ENCODE results near the gene ZNF48.
A peak's percentile ranks its signal among the peaks of the same experiment; 100 is the strongest.

The ZNF48 gene

DNA sequence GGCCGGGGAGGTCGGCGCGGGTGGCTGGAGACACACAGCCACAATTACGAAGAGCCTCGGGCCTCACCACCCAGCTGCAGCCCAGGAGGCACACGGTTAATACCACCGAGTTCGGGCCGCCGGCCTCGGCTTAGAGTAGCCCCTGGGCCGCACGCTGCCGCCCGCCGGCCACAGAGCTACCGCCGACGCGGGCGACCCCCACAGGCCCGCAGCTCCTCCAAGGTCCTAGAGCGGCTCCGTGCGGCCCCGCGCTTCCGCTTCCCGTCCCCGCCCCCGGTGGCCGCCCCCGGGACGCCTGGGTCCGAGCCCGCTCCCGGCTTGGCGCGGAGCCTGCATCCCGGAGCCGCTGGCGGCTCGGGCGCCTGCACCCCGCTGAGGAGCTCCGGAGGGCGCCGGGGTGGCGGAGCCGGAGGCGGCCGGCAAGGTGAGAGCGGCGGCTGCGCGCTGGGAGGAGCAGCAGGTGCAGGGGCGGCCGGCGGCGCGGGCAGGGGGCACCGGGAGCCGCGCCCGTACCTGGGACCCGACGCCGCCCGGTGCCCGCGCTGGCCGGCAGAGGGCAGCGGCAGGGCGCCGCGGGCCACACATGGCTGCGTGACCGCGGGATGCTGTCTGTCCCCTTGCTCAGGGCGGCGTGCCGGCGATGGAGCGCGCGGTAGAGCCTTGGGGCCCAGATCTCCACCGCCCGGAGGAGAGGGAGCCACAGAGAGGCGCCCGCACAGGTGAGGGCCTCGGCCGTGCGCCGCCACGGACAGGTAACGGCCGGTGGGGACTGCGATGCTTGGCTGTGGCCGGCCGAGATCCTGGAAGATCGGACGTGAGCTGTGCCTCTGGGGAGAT is at the start of gene ZNF48:
ZNF48 (plus strand) TSS at position 266 of the 837 bp plus-strand sequence; CDS start at position 641, 375 bp downstream.
- DNase-seq = peak in 55 of 56 donors; percentile 48 to 92 (median 79)

DNA sequence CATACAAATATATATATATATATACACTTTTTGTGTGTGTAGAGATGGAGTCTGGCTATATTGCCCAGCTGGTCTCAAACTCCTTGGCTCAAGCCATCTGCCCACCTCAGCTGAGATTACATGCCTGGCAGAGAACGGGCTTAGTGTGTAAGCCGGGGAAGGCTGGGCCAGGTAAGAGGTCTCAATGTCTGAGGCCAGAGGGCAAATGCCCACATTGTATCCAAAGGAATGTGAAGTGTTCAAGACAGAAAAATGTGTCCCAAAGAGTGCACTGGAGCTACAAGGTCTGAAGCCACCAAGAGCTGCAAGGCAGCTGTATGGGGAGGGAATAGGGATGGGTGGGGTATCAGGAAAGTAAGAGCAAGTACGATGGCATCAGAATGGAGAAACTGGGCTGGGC is 48.9 kb upstream of the ZNF48 start:
- DNase-seq = no peak

DNA sequence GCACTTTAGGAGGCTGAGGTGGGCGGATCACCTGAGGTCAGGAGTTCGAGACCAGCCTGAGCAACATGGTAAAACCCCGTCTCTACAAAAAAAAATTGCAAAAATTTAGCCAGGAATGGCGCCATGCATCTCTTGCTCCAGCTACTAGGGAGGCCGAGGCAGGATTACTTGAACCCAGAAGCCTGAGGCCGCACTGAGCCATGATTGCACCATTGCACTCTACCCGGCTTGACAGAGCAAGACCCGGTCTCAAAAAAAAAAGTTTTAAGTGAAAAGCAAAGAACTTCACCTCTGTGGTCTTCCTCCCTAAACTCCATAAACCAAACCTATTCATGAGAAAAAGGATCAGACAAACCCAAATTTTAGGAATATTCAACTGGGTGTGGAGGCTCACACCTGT is 47.1 kb upstream of the ZNF48 start:
- DNase-seq = no peak

DNA sequence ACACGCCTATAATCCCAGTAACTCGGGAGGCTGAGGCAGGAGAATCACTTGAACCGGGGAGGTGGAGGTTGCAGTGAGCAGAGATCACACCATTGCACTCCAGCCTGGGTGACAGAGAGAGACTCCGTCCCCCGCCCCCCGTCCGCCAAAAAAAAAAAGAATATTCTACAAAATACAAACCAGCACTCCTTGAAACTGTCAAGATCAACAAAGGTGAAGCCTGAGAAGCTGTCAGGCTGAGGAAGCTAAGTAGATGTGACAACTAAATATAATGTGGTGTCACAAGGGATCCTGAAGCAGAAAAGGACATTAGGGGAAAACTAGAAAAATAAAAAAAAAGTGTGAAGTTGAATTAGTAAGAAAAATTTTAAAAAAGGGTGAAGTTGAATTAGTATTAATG is 46.3 kb upstream of the ZNF48 start:
- DNase-seq = no peak

DNA sequence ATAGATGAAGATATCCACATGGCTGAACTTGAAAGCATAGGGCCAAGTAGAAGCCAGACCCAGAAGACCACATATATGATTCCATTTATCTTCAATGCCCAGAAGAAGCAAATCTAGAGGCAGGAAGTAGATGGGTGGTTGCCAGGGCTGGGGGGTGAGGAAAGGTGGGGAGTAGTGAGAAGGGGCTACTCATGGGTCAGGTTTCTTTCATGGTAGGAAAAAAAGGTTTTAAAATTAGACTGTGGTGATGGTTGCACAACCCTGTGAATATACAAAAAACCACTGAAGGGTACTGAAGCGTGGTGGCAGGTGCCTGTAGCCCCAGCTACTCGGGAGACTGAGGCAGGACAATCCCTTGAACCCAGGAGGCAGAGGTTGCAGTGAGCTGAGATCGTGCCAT is 45.5 kb upstream of the ZNF48 start:
- no peak for DNase-seq

DNA sequence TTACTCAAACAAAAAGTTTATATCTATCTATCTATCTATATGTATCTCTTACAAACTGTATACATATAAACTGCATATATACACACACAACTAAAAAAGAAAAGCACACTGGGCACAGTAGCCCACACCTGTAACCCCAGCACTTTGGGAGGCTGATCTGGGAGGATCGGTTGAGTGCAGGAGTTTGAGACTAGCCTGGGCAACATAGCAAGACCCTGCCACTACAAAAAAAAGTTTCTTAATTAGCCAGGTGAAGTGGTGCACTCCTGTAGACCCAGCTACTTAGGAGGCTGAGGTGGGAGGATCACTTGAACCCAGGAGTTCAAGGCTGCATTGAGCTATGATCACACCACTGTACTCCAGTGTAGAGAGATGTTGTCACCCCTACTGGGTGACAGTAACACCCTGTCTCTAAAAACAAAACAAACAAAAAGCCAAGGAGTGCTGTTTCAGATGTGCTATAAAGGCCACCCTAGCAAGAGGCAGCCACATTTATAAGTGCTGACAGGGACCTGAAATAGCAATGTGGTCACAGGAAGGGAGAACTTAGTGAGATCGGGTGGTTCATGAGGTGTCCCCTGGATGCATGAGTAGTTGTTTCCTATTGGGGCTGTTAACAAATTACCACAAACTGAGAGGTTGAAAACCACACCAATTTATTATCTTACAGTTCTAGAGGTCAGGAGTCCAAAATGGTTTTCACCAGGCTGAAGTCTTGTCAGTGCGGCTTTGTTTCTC is 44.9 kb upstream of the ZNF48 start:
- DNase-seq = no peak

DNA sequence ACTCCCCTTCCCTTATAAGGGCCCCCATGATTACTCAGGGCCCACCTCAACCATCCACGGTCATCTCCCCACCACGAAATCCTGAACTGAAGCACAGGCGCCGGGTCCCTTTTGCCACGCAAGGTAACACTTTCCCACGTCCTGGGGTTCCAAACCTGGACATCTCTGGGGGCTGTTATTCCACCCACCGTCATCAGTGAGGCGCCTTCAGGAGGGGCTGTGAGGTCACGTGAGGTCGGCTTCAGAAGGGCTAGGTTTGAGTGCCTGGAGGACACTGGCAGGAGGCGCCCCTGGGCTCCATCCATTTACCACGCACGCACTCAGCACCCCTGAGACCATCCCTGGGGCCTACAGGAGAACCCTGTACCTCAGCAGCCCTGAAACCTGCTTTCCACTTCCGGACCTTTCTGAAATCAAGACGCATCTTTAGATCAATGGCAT is 44.2 kb upstream of the ZNF48 start:
- no peak for DNase-seq

DNA sequence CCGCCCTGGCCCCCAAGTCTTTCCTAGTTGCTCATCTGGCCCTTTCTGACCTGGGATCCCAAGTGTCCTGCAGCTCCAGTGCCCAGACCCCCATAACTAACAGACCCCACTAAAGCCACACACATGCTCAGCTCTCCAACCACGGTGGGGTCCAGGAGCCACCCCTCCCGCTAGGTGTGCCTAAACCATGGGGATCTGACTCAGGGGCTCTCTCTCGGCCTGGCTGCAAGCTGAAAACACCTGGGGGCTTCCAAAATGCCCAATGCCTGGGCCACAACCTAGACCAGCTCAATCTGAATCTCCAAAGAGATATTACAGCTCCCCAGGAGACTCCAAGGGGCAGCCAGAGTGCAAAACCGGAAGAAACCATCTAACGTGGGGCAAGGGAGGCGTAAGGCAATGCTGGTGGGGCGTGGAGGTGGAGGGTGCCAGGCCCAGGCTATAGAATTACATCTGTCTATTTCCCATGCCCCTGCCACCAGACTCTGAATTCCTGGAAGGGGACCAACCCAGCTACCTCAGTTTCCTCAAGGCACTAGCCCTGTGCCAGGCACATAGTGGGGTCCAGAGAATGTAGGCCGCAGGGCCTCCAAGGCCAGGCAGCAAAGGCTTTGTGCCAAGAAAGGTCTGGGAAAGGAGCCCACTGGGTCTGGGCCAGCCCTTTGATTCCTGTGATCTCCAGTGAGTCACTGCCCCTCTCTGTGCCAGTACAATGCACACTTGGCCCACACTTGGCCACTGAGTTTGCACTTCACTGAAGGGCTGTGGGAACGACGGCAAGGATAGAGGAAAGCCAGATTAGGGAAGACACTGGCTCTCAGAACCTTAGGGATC is 43.4 kb upstream of the ZNF48 start:
- peak in 53 of 56 donors; percentile 21 to 89 (median 73) for DNase-seq

DNA sequence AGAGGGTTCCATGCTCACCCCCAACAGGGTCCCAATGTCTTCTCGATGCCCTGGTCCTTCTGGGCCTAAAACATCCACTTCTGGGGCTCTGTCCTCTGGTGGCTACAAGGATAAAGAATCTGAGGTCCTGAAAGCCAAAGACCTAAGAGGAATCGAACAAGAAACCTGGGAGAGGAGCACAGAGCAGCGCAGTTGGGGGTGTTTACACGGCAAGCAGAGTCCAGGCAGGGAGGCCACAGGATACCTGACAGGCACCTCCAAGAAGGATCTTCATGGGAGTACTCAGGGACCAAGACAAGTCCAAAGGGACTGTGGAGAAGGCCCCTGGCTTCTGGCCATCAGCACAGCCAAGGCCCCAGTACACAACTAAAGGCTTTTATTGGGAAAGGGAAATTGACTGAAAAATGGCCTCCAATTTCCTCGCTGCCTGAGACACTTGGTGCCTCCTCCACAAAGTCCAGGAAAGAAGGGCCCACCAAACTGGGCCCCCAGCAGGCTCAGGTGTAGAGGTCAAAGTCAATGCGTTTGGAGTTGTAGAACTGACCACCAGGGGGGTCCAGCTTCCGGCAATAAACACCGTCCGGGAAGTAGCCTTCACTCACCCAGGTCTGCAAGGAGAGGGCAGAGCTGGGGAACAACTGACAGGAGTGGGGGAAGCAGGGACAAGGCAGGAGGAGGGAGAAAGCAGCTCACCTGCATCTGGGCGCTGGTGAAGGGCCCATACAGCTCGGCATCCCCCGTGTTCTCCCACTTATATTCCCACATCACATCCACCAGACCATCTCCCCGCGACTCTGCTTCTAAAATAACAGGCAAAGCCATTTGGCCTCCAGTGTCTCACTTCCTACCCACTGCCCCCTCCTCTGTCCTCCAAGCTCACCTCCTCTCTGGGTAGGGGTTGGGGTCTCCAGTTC is 42.5 kb upstream of the ZNF48 start:
- DNase-seq = no peak

DNA sequence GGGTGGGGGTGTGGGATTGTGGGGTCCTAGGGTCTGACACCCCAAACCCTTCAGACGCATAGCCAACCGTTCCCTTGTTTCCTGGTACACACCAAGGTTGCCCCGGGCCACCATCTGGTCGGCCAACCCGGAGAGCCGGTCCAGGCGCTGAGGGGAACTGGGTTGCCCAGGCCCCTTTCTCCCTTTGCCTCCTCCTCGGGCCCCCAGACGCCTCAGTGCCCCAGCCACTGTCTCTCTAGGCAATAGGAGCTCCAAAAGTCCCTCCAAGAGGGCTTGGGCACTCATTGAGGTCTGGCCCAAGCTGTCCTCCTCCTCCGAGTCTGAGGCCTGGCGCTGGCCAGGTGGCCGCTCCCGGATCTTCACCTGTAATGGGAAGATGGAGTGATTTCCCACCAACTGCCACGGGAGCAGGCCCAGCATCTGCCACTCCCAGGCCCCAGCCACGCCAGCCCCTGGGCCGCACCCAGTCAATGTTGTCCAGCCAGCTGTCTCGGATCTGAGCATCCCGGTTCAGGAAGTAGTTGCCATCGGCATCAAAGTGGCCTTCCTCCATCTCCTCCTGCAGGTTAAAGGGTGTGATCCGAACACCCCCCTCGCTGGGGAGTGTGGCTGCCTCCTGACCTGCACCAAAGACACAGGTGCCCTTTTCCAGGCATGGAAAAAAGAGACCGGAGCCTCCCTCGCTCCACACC is 41.6 kb upstream of the ZNF48 start:
- DNase-seq = no peak

DNA sequence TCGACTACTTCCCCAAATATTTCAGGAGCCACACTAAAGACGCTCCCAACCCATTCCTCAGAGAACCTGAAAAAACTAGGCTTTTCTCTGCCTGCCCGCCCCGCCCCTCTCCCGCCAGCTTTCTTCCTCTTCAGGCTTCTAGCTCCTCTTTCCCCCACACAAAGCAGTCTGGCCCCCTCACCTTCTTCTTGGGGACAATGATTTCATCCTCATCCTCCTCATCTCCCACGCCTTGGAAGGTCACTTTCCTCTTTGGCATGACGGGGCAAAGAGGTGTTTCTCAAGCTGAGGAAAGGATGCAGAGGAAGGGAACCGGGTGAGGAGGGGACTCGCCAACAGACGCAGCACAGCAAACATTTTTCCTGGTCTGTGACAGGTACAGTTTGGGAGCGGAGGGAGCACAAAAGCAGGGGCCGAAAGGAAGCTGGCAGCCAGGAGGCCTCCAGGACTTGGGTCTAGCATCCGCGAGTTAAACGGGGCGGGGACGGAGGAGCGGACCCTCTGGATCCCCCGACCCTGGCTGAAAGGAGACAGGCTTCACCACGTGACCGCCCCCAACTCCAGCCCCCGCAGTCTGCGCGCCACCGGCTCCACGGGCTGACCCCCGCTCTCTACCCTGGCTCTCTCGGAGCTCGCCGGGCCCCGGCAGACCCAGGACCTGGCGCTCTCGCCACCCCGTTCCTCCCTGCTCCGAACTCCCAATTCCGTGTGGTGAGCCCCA is 40.6 kb upstream of the ZNF48 start:
- DNase-seq = peak in 1 of 56 donors; percentile 58

DNA sequence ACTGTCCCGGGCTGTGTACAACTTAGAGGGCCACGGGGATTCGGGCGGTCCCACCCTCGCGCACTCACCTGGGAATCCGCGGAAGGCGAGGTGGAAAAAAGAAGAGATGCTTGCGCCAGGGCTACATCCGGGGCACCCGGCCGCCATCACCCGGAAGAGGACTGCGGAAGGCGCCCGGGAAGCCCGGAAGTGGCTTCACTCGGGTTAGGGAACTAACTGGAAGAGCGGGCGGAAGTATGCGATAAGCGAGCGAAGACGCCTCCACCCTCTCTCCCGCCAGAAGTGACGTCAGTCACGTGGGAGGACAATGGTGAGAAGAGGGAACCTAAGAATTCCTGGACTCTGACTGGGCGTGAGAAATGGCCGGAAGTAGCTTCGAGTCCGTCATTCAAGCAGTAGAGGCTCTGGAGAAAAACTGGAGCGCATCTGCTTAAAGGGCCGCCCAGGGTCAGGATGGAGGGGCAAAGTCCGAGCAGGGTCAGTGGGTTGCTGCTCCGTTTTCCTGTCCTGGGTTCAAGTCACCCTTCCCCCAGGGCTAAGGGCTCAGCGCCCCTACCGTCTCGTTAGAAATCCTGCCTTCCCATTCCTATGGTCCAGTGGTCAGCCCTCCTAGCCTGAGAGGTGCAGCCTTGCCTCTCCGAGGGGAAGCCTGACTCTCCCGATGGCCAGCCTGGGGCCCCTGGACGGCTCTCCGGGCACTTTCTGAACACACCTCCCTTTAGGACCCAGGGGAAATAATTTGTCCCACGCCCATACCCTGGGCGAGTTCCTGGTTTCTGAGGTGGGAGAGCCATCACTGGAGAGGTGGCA is 39.9 kb upstream of the ZNF48 start, which contains the start of gene CD2BP2:
CD2BP2 (minus strand) TSS at position 165 of the 810 bp plus-strand sequence. CDS start 627 bp downstream, outside the sequence.
- DNase-seq = peak; percentile 41 to 99 (median 93)

DNA sequence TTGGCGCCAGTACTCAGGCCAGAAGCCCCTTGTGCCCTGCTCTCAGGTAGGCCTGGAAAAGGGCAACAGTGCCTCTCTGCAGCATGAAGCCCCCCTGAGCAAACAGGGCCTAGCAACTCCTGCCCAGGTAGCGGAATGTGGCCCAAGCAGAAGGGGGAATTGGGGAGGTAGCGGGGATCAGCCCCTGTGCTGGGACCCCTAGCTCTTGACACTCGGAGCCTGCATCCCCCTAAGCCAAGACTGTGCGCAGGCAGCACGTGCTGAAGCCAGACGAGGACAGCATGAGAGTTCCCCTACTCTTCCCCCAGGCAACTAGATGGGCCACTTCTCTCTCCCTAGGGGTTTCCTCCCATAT is 39.3 kb upstream of the ZNF48 start:
- no peak for DNase-seq

DNA sequence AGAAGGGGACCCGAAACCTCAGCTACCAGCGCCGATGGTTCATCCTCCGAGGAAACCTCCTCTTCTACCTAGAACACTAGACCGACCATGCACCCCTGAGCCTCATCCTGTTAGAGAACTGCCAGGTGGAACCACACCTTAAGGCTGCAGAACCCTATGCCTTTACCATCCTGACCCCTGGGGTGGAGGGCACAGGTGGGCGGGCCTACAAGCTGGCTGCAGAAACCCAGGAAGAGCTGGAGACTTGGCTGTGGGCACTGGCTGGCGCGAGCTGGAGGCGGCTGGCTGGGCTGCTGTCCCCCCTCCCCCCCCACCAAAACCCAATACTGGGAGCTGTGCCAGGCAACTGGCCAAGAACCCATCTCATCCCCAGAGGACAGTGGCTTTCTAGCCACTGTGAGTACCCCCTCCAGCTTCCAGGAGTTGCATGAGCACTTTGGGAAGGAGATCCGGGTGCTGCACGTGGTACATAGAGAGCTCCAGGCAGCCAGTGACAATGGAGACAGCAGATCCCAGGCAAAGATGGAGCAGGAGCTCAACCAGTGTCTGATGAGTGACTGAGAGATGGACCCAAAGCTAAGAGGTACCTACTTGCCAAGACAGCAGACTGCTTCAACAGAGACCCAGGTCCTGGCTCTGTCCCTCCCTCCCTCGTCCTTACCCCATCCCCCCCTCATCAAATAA is 38.7 kb upstream of the ZNF48 start:
- peak in 24 of 56 donors; percentile 13 to 67 (median 34) for DNase-seq

DNA sequence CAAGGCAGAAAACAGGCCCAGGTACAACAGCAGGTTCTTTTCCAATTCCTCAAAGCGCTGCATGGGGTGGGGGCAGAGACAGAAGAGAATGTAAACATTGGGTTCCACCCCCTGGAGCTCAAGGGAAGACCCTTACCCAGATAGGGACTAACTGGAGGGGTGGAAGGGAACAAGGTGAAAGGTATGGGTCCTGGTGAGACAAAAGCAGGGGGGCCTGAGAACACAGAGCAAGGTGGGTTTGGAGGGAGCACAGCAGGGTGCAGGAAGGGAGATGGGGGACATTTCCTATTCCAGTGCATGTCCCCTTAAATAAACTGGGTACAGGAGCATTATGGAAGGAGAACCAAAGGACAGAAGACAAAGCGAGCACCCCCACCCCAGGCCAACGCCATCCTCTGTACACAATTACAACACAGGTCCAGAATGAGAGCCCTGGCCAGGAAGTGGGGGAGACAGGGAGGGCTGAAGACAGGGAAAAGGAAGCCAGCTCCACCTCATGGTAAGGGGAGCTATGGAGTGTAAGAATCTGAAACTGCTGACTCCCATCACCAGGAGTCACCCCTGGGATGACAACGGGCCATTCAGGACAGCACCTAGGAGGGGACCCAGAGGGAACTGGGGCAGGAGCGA is 38.0 kb upstream of the ZNF48 start:
- DNase-seq = no peak

DNA sequence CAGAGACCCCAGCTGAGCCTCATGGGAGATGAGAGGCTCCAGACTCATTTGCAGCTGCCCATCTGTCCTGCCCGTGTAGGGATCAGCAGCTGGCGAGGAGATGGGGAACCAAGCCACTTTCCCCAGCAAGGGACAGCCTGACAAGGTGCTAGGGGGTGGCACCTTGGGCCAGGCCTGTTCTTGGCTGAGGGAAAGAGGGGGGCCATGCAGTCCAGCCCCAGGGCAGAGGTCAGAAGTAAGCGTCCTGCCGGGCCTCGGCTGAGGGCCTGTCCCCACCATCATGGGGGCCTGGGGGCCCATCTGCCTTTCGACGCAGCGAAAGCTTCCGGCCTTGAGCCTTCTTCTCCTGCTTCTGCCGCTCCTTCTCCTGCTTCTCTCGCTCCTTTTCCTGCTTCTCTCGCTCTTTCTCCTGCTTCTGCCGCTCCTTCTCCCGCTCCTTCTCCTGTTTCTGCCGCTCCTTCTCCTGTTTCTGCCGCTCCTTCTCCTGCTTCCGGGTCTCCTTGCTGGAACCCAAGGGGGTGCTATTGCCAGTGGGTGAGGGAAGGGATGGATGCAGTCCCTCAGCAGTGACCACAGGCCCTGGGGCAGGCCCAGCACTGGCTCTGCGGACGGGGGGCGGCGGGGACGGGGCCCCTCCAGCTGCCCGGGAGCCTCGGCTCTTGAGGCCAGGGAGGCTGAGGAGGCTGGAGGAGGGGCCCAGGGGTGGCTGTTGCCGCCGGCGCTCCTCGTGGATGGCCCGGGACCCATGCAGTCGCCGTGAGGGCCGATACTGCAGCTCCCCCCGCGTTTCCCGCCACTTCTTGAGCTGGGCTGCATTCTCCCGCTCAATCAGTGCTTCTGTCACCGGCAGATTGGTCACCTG is 37.3 kb upstream of the ZNF48 start:
- DNase-seq = no peak
